Measurements from ENCODE around the gene NOL11.
"Not testable (repeated sequence)": the region's sequence is repeated elsewhere in the genome, so short reads cannot be mapped to it uniquely, and the experiment has no call there.

NOL11 gene

DNA sequence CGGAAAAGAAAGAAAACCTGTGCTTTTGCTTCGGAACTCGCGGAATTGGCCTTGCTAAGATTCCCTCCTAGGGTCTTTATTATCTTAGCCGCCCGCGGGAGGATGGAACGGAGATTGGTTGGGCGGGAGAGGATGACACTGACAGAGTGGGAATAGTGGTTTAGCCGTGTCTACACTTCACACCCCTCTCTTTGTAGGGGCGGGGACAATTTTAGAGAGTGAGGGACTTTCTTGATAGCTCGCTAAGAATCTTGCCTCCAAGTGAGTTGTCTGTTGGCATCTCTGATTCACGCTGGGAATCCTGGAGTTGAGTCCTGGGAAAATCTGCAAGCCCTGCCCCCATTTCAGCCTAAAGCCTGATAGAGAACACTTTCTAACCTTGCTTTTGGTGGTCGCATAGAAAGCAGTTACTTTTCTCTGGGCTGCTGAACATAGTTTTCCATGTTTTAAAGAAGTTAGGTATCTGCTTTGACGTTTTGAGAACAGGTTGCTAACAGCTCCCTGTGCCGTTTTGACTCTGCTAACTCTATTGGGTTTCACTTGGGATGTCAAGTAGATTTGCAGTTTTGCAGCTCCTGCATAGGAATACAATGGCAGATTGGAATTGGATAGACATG lies 697 bp downstream of the NOL11 start:
- Histone ChIP-seq H3K79me2 (ENCODE audit: control insufficient read depth, low read length) (peaks cover 54% of the 10 kb centered on the region), H3K36me3 (ENCODE audit: control insufficient read depth, low read length) (peaks cover 51% of the 10 kb centered on the region), H3K4me1 (ENCODE audit: control insufficient read depth, low read length) (peaks cover 24% of the 10 kb centered on the region), H3K9me3 (ENCODE audit: control insufficient read depth, insufficient read depth, low read length) (no peaks in the 10 kb centered on the region), H3K4me3 (ENCODE audit: low read length) (peak overlapping the region; percentile 85), H3F3A (ENCODE audit: control insufficient read depth, insufficient read depth) (peaks cover 7% of the 10 kb centered on the region; the same call in 1 of the 2 replicates), H4K20me1 (ENCODE audit: control insufficient read depth, insufficient read depth, low read depth, low read length) (no peaks in the 10 kb centered on the region), H3K27me3 (ENCODE audit: control insufficient read depth, low read length) (no peaks in the 10 kb centered on the region), H3K4me2 (ENCODE audit: low read length) (peak overlapping the region; percentile 87), H3K9me2 (replicated peaks; ENCODE audit: control insufficient read depth, low read length) (no peaks in the 10 kb centered on the region), H3K27ac (ENCODE audit: low read depth, low read length) (peak overlapping the region; percentile 65)
- TF ChIP-seq EZH2phosphoT487 (IDR thresholded peaks at IDR 0.05; ENCODE audit: borderline replicate concordance, low read length), result no peak
- TF ChIP-seq CTCF (IDR thresholded peaks at IDR 0.05; ENCODE audit: low read depth, low read length, poor library complexity, severe bottlenecking), result no peak

DNA sequence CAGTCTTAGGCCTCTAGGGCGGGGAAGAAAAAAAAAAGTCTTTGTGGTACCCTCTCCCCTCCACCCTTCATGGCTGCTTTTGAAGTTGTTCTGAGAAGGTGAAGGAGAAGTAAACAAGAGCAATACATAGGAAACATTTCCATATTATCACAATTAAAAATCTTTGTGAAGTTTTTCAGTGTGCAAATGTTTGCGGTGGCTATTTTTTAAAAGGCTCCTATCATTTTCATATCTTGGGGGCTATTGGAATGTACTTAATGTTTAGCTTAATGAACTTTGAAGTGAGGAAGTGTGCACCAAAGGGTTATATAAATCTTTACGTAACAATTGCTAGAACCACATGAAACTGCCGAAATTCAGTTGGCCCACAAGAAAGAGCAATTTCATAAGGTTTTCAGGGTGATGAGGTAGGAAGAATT lies 7.6 kb downstream of the NOL11 start:
- Histone ChIP-seq H3K4me1 (ENCODE audit: control insufficient read depth, low read length) (no peaks in the 10 kb centered on the region), H3K9me2 (replicated peaks; ENCODE audit: control insufficient read depth, low read length) (no peaks in the 10 kb centered on the region), H3K27ac (ENCODE audit: low read depth, low read length) (no peak overlapping the region), H3K79me2 (ENCODE audit: control insufficient read depth, low read length) (peaks cover 56% of the 10 kb centered on the region), H3K4me2 (ENCODE audit: low read length) (no peak overlapping the region), H3F3A (ENCODE audit: control insufficient read depth, insufficient read depth) (peaks cover 7% of the 10 kb centered on the region; the same call in 1 of the 2 replicates), H3K36me3 (ENCODE audit: control insufficient read depth, low read length) (peaks cover 89% of the 10 kb centered on the region), H3K27me3 (ENCODE audit: control insufficient read depth, low read length) (no peaks in the 10 kb centered on the region), H3K4me3 (ENCODE audit: low read length) (no peak overlapping the region), H3K9me3 (ENCODE audit: control insufficient read depth, insufficient read depth, low read length) (no peaks in the 10 kb centered on the region), H4K20me1 (ENCODE audit: control insufficient read depth, insufficient read depth, low read depth, low read length) (no peaks in the 10 kb centered on the region)
- no peak for TF ChIP-seq EZH2phosphoT487 (IDR thresholded peaks at IDR 0.05; ENCODE audit: borderline replicate concordance, low read length)
- no peak for TF ChIP-seq CTCF (IDR thresholded peaks at IDR 0.05; ENCODE audit: low read depth, low read length, poor library complexity, severe bottlenecking)

- Histone ChIP-seq H3K27me3 (ENCODE audit: control insufficient read depth, low read length) (no peaks in the 10 kb centered on the region), H3K36me3 (ENCODE audit: control insufficient read depth, low read length) (peaks cover 89% of the 10 kb centered on the region), H4K20me1 (ENCODE audit: control insufficient read depth, insufficient read depth, low read depth, low read length) (no peaks in the 10 kb centered on the region)
Measured at GRCh38 chr17:67725807-67726206, 8.1 kb downstream of the NOL11 start.

GRCh38 chr17:67727152-67728039 lies 9.7 kb downstream of the NOL11 start:
- not testable (repeated sequence) for H3K9me3 ChIP-seq (ENCODE audit: control insufficient read depth, insufficient read depth, low read length); H3K9me2 ChIP-seq (replicated peaks; ENCODE audit: control insufficient read depth, low read length); H4K20me1 ChIP-seq (ENCODE audit: control insufficient read depth, insufficient read depth, low read depth, low read length); H3K4me1 ChIP-seq (ENCODE audit: control insufficient read depth, low read length); H3K27ac ChIP-seq (ENCODE audit: low read depth, low read length); H3K4me3 ChIP-seq (ENCODE audit: low read length); H3F3A ChIP-seq (ENCODE audit: control insufficient read depth, insufficient read depth); H3K4me2 ChIP-seq (ENCODE audit: low read length); H3K27me3 ChIP-seq (ENCODE audit: control insufficient read depth, low read length)
- H3K79me2 ChIP-seq (ENCODE audit: control insufficient read depth, low read length), result peaks cover 56% of the 10 kb centered on the region
- peaks cover 86% of the 10 kb centered on the region for H3K36me3 ChIP-seq (ENCODE audit: control insufficient read depth, low read length)

More at GRCh38 chr17:67725807-67726206, 8.1 kb downstream of the NOL11 start:
- peaks cover 2% of the 10 kb centered on the region; the same call in 1 of the 2 replicates for H3F3A ChIP-seq (ENCODE audit: control insufficient read depth, insufficient read depth)
- no peak overlapping the region for H3K27ac ChIP-seq (ENCODE audit: low read depth, low read length)
- H3K9me3 ChIP-seq (ENCODE audit: control insufficient read depth, insufficient read depth, low read length), result no peaks in the 10 kb centered on the region
- H3K9me2 ChIP-seq (replicated peaks; ENCODE audit: control insufficient read depth, low read length), result no peaks in the 10 kb centered on the region
- H3K4me2 ChIP-seq (ENCODE audit: low read length), result no peak overlapping the region
- H3K4me3 ChIP-seq (ENCODE audit: low read length), result no peak overlapping the region
- no peaks in the 10 kb centered on the region for H3K4me1 ChIP-seq (ENCODE audit: control insufficient read depth, low read length)
- no peak for TF ChIP-seq CTCF (IDR thresholded peaks at IDR 0.05; ENCODE audit: low read depth, low read length, poor library complexity, severe bottlenecking)
- TF ChIP-seq EZH2phosphoT487 (IDR thresholded peaks at IDR 0.05; ENCODE audit: borderline replicate concordance, low read length), result no peak
- peaks cover 56% of the 10 kb centered on the region for H3K79me2 ChIP-seq (ENCODE audit: control insufficient read depth, low read length)

Data from DOHH2 (cell line).